ENCODE measurements around the gene RNF183. TPM values are rescaled to one million over a fixed set of nuclear protein-coding genes. Genes with fewer than 3 reads are reported as not detected.
"Not testable (repeated sequence)": the region's sequence is repeated elsewhere in the genome, so short reads cannot be mapped to it uniquely, and the experiment has no call there.

The RNF183 gene
- total RNA-seq, 2 experiments from 2014 or later: not detected

DNA sequence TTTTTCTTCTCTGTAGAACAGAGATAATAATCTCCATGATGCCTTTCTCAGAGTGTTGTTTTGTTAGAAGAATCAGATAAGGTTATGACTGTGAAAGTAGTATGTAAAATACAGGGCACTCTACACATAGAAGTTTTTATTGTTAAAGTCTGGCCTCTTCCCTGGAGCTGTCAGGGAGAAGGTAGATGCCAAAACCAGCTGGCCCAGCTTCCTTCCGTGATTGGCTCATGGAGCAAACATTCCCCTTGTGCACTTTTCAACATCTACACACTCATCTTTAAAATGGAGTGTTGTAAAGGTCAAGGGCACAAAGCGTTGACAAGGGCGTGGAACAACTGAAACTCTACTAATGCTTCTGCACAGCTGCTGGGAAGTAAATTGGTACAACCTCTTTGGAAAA, 7.4 kb upstream of the RNF183 start:
- Mint-ChIP-seq H3K27ac (no peak overlapping the region), H3K4me3 (no peak overlapping the region), H3K4me1 (no peaks in the 10 kb centered on the region), H3K27me3 (peaks cover 3% of the 10 kb centered on the region), H3K9me3 (ENCODE audit: low read depth) (no peaks in the 10 kb centered on the region), H3K36me3 (no peaks in the 10 kb centered on the region)
- CTCF ChIA-PET: interaction anchor here (0.9 to 2.0 kb wide), 6 partner anchors 17 to 350 kb away, joined by 3 to 6 read pairs (median 4); partner anchors contain the start of gene ALAD
- ATAC-seq (no peak), DNase-seq (no peak)

- H3K36me3 Mint-ChIP-seq: no peaks in the 10 kb centered on the region
- H3K4me1 Mint-ChIP-seq: no peaks in the 10 kb centered on the region
- ATAC-seq (peak; percentile 55), DNase-seq (peak; percentile 51)
- H3K4me3 Mint-ChIP-seq: no peak overlapping the region
- peaks cover 3% of the 10 kb centered on the region for H3K27me3 Mint-ChIP-seq
- H3K9me3 Mint-ChIP-seq (ENCODE audit: low read depth): no peaks in the 10 kb centered on the region
- CTCF ChIA-PET: interaction anchor here (0.6 to 2.0 kb wide), 9 partner anchors 28 to 351 kb away, joined by 3 to 6 read pairs (median 3); partner anchors contain the start of genes ALAD, C9orf43 and POLE3
- H3K27ac Mint-ChIP-seq: no peak overlapping the region
These were observed 6.1 kb upstream of the RNF183 start for GRCh38 chr9:113309204-113309813.

DNA sequence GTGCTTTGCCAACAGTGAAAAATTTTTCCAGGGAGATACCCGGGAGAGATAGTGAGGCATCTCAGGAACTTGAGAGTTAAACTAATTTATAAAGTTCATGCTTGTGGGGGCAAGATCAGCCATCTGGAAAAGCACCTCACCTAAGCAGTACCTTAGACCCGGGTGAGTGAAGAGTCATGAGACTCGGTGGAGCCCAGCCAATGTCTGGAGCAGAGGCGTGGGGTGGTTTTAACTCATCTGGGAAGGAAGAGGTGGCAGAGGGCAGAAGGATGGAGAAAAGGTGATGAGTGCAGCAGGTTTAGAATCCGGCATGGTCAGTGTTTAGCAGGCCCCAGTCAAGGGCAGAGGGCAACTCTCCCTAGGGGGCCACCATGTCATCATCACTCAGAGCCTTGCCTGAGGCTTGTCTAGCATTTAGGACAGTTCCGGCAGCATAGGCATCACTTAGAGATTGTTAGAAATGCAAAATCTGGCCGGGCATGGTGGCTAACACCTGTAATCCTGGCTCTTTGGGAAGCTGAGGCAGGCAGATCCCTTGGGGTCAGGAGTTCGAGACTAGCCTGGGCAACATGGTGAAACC, 4.3 kb upstream of the RNF183 start:
- DNase-seq (no peak), ATAC-seq (no peak)
- Mint-ChIP-seq H3K27ac (no peak overlapping the region), H3K4me1 (no peaks in the 10 kb centered on the region), H3K36me3 (no peaks in the 10 kb centered on the region), H3K9me3 (ENCODE audit: low read depth) (no peaks in the 10 kb centered on the region), H3K4me3 (no peak overlapping the region), H3K27me3 (peaks cover 9% of the 10 kb centered on the region)
- CTCF ChIA-PET: no interaction called here

DNA sequence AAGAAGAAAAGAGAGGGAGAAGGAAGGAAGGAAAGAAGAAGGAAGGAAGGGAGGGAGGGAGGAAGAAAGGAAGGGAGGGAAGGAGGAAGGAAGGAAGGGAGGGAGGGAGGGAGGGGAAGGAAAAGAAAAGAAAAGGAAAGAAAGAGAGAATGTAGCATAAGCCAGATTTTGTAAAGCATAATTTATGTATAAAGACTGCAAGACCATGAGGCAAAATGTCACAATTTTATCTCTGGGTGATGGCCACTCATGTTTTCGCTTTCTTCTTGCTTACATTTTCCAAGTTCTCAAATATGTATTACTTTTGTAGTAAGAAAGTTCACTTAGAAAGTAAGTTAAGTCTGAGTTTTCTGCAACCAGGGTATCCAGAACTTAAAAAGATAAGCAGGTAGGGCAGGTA, 3.4 kb upstream of the RNF183 start:
- H3K27ac Mint-ChIP-seq: no peak overlapping the region
- CTCF ChIA-PET: no interaction called here
- no peaks in the 10 kb centered on the region for H3K9me3 Mint-ChIP-seq (ENCODE audit: low read depth)
- ATAC-seq (no peak), DNase-seq (no peak)
- no peaks in the 10 kb centered on the region for H3K36me3 Mint-ChIP-seq
- no peak overlapping the region for H3K4me3 Mint-ChIP-seq
- peaks cover 9% of the 10 kb centered on the region for H3K27me3 Mint-ChIP-seq
- no peaks in the 10 kb centered on the region for H3K4me1 Mint-ChIP-seq

- no peak overlapping the region for H3K27ac Mint-ChIP-seq
- no peaks in the 10 kb centered on the region for H3K36me3 Mint-ChIP-seq
- no peaks in the 10 kb centered on the region for H3K9me3 Mint-ChIP-seq (ENCODE audit: low read depth)
- peaks cover 20% of the 10 kb centered on the region for H3K27me3 Mint-ChIP-seq
- no peak overlapping the region for H3K4me3 Mint-ChIP-seq
- H3K4me1 Mint-ChIP-seq: peaks cover 6% of the 10 kb centered on the region
- CTCF ChIA-PET: no interaction called here
- DNase-seq (no peak), ATAC-seq (no peak)
These were observed 1.6 kb downstream of the RNF183 start for GRCh38 chr9:113301548-113301947.

GRCh38 chr9:113299800-113300292, 3.3 kb downstream of the RNF183 start:
- CTCF ChIA-PET: interaction anchor here (1.9 kb wide), 1 partner anchor 25 kb away, joined by 6 read pairs; the partner anchor contains the start of genes CDC26 and PRPF4

DNA sequence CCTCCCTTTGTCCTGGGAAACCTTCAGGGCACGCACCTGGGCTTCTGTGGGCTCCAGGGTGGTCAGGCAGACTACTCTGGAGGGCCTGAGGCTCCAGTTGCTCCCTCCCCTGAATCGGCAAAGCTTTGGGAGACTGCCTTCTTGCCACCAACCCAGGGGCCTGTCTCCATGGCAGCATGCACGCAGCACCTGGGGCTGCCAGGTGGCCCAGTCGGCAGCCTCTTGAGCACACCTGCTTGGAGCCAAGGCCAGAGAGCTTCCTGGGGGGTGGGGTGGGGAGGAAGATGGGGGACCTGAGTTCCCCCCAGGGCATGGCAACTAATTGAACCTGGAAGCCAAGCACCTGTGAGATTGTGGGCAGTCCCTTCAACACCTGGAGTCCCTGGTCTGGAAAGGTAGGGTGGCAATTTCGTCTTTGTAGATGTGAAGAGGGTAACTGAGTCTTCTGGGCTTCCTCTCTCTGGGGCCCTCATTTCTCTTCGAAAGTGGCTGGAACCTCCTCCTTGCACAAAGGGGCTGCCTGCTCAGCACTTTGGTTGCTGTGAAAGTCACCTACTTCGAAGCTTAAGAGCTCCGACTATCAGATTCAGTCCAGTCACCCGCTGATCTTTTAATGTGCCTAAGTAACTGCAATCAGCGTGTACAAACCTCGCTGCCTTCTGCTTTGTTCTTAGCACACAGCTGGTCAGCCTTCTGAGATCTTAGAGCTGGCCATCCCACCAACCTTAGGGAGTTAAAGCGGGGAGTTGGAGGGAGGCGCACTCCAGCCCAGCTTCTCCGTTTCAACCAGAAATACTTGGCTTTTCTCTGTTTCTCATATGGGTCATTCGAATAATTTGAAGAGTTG, 4.0 kb downstream of the RNF183 start:
- Mint-ChIP-seq H3K4me3 (no peak overlapping the region), H3K9me3 (ENCODE audit: low read depth) (no peaks in the 10 kb centered on the region), H3K36me3 (peaks cover 2% of the 10 kb centered on the region), H3K4me1 (peaks cover 6% of the 10 kb centered on the region), H3K27ac (no peak overlapping the region), H3K27me3 (peaks cover 20% of the 10 kb centered on the region)
- no peak for ATAC-seq
- DNase-seq: no peak
- CTCF ChIA-PET: interaction anchor here (1.9 kb wide), 1 partner anchor 24 kb away, joined by 6 read pairs; the partner anchor contains the start of genes CDC26 and PRPF4

More at GRCh38 chr9:113299800-113300292, 3.3 kb downstream of the RNF183 start:
- ATAC-seq: no peak
- peaks cover 6% of the 10 kb centered on the region for H3K4me1 Mint-ChIP-seq
- DNase-seq: no peak
- H3K27me3 Mint-ChIP-seq: peaks cover 20% of the 10 kb centered on the region
- H3K27ac Mint-ChIP-seq: no peak overlapping the region
- peaks cover 2% of the 10 kb centered on the region for H3K36me3 Mint-ChIP-seq
- H3K9me3 Mint-ChIP-seq (ENCODE audit: low read depth): no peaks in the 10 kb centered on the region
- no peak overlapping the region for H3K4me3 Mint-ChIP-seq

- Mint-ChIP-seq H3K4me1 (peaks cover 9% of the 10 kb centered on the region), H3K36me3 (peaks cover 2% of the 10 kb centered on the region), H3K27ac (no peak overlapping the region), H3K4me3 (no peak overlapping the region), H3K9me3 (ENCODE audit: low read depth) (no peaks in the 10 kb centered on the region), H3K27me3 (peaks cover 18% of the 10 kb centered on the region)
- CTCF ChIA-PET: interaction anchor here (1.9 kb wide), 1 partner anchor 23 kb away, joined by 6 read pairs; the partner anchor contains the start of genes CDC26 and PRPF4
- ATAC-seq: no peak
- DNase-seq: no peak
These were observed 4.9 kb downstream of the RNF183 start for GRCh38 chr9:113298311-113298710.

DNA sequence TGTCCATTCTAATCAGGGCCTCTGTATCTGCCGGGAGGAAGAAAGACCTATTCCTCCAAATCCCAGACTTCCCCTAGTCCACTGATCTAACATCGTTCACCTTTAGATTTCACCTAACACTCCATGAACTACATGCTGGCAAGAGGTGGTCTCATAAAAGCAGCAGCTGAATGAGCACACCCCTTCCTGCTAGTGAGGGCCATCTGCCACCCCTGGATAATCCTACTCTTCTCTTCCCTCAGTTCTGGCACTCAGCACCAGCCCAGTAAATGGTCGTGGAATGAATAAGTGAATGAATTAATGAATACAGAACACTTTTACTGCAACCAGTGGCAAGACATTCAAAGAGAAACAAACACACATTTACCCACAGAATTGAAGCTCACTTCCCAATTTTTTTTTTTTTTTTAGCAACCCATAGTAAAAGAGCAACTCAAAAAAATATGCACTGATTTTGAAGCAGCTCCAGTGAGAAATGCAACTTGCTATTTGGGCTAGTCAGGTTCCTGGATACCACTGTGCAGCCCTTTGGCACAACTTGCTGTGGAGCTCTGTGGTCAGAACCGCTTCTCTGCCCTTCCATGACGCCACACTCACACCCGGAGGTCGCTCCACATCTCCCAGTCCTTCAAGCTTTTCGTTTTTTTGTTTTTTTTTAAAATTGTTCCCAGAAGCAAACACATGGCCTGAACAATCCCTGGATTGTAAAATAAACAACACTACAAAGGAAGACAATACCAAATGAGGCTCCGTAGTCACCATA, 6.2 kb downstream of the RNF183 start:
- H3K27ac Mint-ChIP-seq: no peak overlapping the region
- H3K27me3 Mint-ChIP-seq: peaks cover 13% of the 10 kb centered on the region
- peaks cover 8% of the 10 kb centered on the region for H3K36me3 Mint-ChIP-seq
- no peak overlapping the region for H3K4me3 Mint-ChIP-seq
- no peak for DNase-seq
- H3K9me3 Mint-ChIP-seq (ENCODE audit: low read depth): no peaks in the 10 kb centered on the region
- ATAC-seq: no peak
- H3K4me1 Mint-ChIP-seq: peaks cover 20% of the 10 kb centered on the region
- CTCF ChIA-PET: interaction anchor here (1.7 kb wide), 1 partner anchor 22 kb away, joined by 6 read pairs; the partner anchor contains the start of genes CDC26 and PRPF4

- peaks cover 13% of the 10 kb centered on the region for H3K27me3 Mint-ChIP-seq
- H3K4me1 Mint-ChIP-seq: peaks cover 20% of the 10 kb centered on the region
- not testable (repeated sequence) for ATAC-seq; H3K4me3 Mint-ChIP-seq; H3K27ac Mint-ChIP-seq; H3K9me3 Mint-ChIP-seq (ENCODE audit: low read depth); DNase-seq
- H3K36me3 Mint-ChIP-seq: peaks cover 14% of the 10 kb centered on the region
- CTCF ChIA-PET: interaction anchor here (1.7 kb wide), 1 partner anchor 22 kb away, joined by 6 read pairs; the partner anchor contains the start of genes CDC26 and PRPF4
These were observed 6.9 kb downstream of the RNF183 start for GRCh38 chr9:113296247-113296646.

DNA sequence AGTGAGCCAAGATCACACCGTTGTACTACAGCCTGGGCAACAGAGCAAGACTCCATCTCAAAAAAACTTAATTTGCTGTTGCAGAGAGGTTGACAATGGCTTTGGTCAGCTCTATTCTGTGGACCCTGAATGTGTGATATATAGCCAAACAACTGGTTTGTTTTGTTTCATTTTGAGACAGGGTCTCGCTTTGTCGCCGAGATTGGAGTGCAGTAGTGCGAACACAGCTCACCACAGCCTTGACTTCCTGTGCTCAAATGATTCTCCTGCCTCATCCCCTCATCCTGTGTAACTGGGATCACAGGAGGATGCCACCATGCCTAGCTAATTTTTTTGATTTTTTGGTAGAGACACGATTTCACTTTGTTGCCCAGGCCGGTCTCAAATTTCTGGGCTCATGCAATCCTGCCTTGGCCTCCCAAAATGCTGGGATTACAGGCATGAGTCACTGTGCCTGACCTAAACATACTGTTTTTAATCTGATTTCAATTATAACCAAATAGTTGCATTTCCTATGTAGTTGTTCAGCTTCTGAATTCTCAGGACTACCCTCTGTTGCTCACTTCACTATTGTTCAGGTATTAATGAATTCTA, 9.8 kb downstream of the RNF183 start:
- Mint-ChIP-seq H3K27me3 (no peaks in the 10 kb centered on the region), H3K27ac (peak overlapping the region; percentile 38), H3K9me3 (ENCODE audit: low read depth) (no peaks in the 10 kb centered on the region), H3K36me3 (peaks cover 35% of the 10 kb centered on the region), H3K4me3 (no peak overlapping the region), H3K4me1 (peaks cover 21% of the 10 kb centered on the region)
- no peak for DNase-seq
- CTCF ChIA-PET: interaction anchor here (2.5 kb wide), 1 partner anchor 19 kb away, joined by 11 read pairs; the partner anchor contains the start of genes CDC26 and PRPF4
- ATAC-seq: peak; percentile 23

- no peaks in the 10 kb centered on the region for H3K27me3 Mint-ChIP-seq
- H3K36me3 Mint-ChIP-seq: peaks cover 50% of the 10 kb centered on the region
These were observed 13.0 kb downstream of the RNF183 start for GRCh38 chr9:113290052-113290607.

More at GRCh38 chr9:113290052-113290607, 13.0 kb downstream of the RNF183 start:
- DNase-seq (no peak), ATAC-seq (no peak)
- CTCF ChIA-PET: no interaction called here
- Mint-ChIP-seq H3K27ac (no peak overlapping the region), H3K9me3 (ENCODE audit: low read depth) (no peaks in the 10 kb centered on the region), H3K4me3 (no peak overlapping the region), H3K4me1 (peaks cover 21% of the 10 kb centered on the region)
